ENCODE data around the gene IGFBP3.

Gene IGFBP3

GRCh38 chr7:45890902-45891461, 30.1 kb downstream of the IGFBP3 start:
- DNase-seq: no peak

GRCh38 chr7:45890125-45890901, 30.8 kb downstream of the IGFBP3 start:
- DNase-seq: no peak

DNA sequence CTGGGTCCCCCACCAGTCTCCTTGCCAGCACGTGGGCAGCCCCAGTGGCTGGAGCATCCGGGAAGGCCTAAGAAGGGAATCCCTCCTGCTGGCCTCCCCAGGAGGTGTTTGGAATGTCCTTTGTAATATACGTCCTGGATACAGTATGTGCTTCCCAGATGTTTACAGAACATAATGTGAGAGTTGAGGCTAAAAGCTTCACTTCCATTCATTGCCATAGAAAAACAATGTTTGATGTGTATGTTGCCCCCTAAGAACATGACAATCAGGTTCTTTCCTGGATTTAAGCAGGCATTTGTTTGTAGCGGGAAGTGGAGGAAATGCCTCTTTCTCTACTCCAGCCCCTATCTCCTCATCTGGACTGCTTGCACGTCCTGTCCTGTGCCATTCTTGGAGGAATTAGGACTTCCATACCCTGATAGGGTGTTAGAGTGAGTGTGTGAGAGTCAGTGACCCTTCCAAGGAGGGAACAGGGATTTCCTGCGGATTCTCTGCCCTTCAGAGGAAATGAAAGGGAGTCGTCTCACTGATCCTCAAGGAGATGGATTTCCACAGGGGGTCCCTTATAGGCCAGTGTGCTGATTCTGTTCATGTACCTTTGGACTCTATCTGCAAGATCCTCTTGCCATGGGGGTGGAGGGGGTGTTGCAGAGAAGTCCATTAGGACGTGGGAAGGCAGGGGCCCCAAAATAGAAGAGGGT, 31.6 kb downstream of the IGFBP3 start:
- DNase-seq: no peak

DNA sequence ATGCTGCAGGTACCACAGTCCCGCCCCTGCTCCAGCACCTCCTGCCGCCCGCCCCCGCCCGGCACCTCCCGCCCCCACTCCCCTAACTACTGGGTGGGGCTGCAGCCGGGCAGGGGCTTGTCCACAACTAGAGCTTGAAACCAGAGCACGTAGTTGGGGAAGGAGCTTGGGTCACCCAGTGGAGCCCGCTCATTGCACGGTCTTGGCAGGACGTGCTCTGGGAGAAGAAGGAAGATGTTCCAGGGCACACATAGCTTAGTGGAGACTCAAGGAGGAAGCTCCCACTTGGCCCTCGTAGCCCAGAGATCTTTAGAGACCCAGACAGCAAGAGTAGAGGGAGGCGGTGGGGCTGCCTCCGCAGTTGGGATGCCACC, 32.1 kb downstream of the IGFBP3 start:
- no peak for DNase-seq

- DNase-seq: no peak
These were observed 32.7 kb downstream of the IGFBP3 start, which contains the start of gene IGFBP1 for GRCh38 chr7:45888185-45888992. IGFBP1 (plus strand) TSS chr7:45888488; CDS start chr7:45888653, 165 bp downstream.

DNA sequence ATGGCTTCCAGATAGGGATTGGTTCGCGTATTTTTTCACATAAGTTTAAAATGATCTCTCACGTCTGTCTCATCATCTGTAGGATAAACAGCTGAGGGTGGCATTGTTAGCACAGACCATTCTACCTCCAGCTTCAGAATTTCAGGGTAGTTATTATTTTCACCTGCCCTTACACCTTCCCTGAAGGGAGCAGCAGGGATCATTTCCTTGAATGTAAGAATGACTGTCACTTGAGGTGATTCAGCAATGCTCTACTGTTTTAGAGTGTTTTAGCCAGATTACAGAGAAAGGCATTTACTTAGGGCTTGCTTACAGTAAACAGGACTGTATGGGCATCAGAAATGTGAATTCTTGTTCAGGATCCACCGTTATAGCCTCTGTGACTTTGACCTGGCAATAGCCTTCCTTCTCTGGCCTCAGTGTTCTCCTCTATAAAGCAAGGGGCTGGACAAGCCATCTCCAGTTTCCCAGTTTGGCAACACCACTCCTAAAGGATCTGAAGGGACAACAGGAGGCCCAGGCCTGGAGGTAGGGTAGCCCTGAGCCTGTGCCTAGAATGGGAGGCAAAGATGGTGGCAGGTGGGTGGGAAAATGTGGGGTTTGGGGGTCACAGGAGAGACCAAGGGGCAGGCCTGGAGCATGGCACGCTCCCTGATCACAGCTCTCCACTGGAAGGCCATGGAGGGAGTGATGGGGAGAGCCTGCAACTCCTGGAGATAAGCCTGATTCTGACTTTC, 34.0 kb downstream of the IGFBP3 start:
- no peak for DNase-seq

- DNase-seq: no peak
These were observed 35.7 kb downstream of the IGFBP3 start for GRCh38 chr7:45885264-45885882.

GRCh38 chr7:45884136-45884535, 36.9 kb downstream of the IGFBP3 start:
- DNase-seq: no peak

GRCh38 chr7:45882465-45882810, 38.6 kb downstream of the IGFBP3 start:
- no peak for DNase-seq

GRCh38 chr7:45881759-45882464, 39.2 kb downstream of the IGFBP3 start:
- DNase-seq: no peak

GRCh38 chr7:45881280-45881758, 39.8 kb downstream of the IGFBP3 start:
- DNase-seq: no peak

DNA sequence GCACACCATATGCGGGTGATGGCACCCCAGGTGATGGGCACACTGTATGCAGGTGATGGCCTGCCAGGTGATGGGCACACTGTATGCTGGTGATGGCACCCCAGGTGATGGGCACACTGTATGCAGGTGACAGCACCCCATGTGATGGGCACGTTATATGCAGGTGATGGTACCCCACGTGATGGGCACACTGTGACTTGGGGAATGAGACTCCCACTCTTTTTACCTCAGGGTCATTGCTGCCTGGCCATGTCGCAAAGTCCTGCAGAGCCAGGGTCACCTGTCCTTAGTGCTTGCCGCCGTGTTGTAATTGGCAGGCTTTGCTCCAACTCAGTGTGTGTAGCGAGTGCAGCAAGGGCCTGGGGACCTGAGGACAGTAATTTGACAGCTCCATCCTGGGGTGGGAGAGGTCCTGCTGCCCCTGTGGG, 40.6 kb downstream of the IGFBP3 start:
- DNase-seq: no peak

GRCh38 chr7:45878457-45879144, 42.5 kb downstream of the IGFBP3 start:
- no peak for DNase-seq

DNA sequence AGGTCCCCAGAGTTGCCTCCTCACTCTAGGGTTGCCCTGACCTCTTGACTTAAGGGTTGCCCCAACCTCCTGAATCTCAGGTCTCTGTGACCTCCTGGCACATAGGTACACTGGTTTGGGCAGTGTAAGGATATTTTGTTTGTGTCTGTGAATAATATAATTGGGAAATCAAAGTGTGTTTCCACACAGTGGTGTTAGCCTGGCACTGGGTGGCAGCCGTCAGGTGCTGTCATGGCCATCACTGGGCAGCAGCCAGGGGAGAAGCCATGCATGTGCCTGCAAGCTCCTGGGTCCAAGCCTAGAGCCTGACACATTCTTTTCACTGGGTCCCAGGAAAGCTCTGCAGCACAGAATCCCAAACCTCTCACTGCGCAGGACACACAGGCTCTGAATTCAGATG, 44.6 kb downstream of the IGFBP3 start:
- no peak for DNase-seq

DNA sequence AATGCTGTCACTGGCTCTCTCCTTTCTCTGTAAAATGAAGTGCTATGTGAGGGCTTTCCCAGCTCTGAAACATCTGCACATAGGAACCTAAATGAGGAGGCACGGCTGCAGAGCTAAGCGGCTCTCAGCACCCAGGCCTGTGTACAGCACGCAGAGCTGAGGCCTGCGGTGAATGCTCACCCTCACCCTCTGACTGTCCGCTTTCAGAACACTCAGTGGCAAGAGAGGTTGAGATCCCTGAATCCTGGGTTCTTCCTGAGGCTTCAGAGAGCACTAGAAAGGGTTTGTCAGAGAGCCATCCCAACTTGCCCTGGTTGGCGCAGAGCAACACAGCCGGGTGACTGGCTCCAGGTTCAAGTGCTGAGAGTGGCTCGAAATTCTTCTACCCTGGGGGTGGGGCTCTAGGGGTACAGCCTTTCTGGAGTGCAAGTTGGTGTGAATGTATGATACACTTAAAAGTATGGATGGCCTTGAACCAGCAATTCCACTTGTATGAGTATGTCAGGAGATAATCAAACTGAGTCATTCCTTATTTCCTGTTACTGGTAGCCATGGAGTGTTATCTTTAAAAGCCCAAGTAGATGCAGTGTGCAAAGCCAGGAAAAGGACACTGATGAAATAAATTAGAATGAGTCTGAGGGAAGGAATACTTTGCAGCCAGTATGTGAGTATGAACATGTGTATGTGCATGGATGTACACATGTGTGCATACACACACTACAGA, 46.5 kb downstream of the IGFBP3 start:
- no peak for DNase-seq

DNA sequence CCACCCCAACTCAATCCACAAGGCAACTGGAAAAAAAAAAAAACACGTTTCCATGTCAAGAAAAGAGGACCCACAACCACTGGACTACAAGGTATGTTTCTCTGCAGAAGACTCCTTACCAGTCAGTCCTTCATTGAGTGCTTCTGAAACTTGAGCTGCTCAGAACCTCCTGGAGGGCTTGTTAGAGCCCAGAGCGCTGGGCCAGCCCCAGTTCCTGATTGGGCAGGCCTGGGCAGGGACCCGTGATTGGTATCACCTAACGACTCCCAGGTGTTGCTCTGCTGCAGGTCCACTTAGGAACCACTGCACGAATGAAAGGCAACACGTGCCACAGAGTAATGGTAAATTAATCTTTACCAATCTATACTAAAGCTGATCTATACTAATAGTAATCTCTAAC, 47.7 kb downstream of the IGFBP3 start:
- DNase-seq: no peak

DNA sequence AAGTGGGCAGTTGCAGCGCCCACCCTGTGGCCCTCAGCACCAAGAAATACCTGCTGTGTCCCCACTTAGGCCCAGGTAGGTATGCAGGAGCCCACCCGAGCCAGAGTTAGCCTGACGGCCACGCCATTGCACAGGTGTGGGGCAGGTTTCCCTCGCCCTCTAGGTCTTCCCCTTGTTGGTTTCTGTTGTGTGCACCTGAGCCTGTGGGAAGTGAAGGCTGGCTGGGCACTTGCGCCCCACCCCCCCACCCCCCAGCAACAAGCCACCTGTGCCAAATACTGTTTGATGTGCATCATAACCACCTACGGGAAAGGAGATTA, 48.1 kb downstream of the IGFBP3 start, which contains the start of gene CCDC201:
TSS of gene CCDC201 (minus strand) at position 48 of the 320 bp plus-strand sequence. CDS start 75 bp downstream, outside the sequence.
- no peak for DNase-seq

DNA sequence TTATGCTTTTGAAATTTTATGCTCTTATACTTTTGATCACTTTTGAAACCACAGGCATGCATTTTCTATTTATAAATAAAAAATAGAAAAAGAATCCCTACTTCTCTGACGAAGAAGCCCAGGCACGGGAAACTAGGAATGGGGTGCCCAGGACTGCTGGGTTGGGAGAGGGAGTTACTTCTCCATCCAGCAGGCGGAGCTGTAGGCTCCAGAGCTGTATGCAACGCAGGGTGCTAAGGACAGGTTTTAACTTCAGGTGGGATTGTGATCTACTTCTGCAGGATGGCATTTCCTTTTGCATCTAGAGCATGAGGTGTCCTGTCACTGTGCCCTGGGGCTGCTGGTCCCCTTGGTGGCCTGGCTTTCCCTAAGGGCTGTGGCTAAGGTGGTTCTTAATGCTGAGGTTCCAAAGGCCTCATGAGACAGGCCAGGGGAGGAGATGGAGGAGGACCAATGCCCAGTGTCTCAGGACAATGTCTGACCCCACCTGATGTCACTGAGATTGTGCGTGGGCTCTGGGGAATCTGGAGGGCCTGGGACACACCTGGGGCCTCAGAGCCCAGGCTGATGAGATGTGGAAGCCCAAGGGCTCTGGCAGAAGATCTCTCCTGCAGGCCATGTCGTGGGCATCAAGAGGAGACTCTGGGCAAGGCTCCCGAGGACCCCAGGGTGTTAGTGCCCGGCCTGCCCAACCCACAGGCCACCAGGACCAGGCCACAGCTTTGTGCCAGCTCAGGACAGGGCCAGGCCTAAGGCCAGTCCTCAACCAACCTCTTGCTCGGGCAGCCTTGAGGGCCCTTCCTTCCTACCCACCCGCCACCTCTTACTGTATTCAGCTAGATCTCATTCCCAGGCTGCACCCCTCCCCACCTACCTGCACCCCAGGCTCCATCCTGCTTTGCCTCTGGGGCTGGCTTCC, 48.7 kb downstream of the IGFBP3 start:
- DNase-seq: no peak

DNA sequence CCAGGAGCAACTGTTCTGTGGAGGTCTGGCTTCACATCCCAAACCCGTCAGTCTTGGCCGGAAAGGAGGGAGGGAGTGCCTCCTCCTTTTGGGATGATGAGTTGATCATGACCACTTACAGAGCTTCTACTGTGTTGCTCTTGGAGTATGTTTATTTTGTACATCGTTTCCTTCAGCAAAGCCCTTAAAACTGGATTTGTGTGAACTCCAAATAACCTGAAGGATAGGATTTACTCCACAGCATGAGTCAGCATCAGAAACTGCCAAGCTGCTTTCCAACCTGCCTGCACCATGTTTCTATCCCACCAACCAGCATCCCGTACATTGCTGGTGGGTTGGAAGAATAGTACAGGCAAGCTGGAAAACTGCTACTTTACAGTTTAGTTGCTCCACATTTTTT, 51.6 kb downstream of the IGFBP3 start:
- DNase-seq: no peak
